Measurements from ENCODE around the gene ORC5. TPM values are rescaled to one million over a fixed set of nuclear protein-coding genes. Genes with fewer than 3 reads are reported as not detected.

The ORC5 gene
- polyA plus RNA-seq, 3 donors = 2.8 to 7.9 (median 7.0) TPM

DNA sequence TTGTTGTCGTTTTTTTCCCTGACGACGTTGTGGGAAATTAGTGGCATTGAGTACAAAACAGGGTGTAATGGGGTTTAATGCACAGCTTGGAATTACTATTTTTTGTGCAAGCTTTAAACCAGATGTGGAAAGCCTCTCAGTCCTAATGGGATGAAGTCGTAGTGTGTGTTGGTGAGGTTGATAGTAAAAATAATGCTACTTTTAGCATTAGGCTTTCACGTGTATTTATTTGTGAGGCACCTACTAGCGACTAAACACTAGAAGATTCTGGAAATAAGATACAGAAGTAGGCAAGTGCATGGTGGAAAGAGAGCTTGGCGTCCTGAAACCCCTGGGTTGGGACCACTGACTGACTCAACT is 588 bp upstream of the ORC5 start:
- no peak for DNase-seq
- H3K9ac ChIP-seq (ENCODE audit: insufficient read depth, low read length, poor library complexity, severe bottlenecking) = peak overlapping the region; percentile 72
- H2AFZ ChIP-seq (ENCODE audit: insufficient read depth, low read depth, low read length, poor library complexity, severe bottlenecking) = peak overlapping the region; percentile 92
- TF ChIP-seq CTCF (IDR thresholded peaks at IDR 0.05) = no peak
- peak overlapping the region in 6 of 7 donors; percentile 85 to 94 (median 88) for H3K27ac Mint-ChIP-seq
- WGBS (ENCODE audit: insufficient coverage) = 24% methylated on average over 6 of the region's 7 CpGs
- H3K79me2 ChIP-seq (ENCODE audit: insufficient read depth, low read length) = peaks cover 30% of the 10 kb centered on the region
- no peaks in the 10 kb centered on the region for H3K9me3 ChIP-seq (replicated peaks in 1 of 2; ENCODE audit: control insufficient read depth in 1 of 2, insufficient read depth in 1 of 2, low read length in 2 of 2)
- H4K20me1 ChIP-seq (ENCODE audit: insufficient read depth, low read length) = no peaks in the 10 kb centered on the region
- peak overlapping the region; percentile 68 to 79 for H3K27ac ChIP-seq (ENCODE audit: low read depth in 1 of 2, low read length in 2 of 2)
- H3K9me3 Mint-ChIP-seq = peaks cover 2 to 16% (median 7%) of the 10 kb centered on the region in 7 donors
- no peaks in the 10 kb centered on the region for H3K27me3 ChIP-seq (ENCODE audit: control insufficient read depth in 2 of 2, insufficient read depth in 2 of 2, low read length in 2 of 2)
- H3K4me3 ChIP-seq (replicated peaks in 1 of 3; ENCODE audit: low read depth in 2 of 3, low read length in 3 of 3) = peak overlapping the region; percentile 84 to 98 (median 93)
- H3K4me1 Mint-ChIP-seq = peaks cover 18% of the 10 kb centered on the region
- peaks cover 10 to 17% of the 10 kb centered on the region in 2 donors for H3K4me1 ChIP-seq (ENCODE audit: control insufficient read depth in 1 of 2, insufficient read depth in 2 of 2, low read length in 2 of 2)
- H3K36me3 Mint-ChIP-seq = peaks cover 5% of the 10 kb centered on the region in 2 donors
- peaks cover 4 to 7% of the 10 kb centered on the region in 2 donors for H3K36me3 ChIP-seq (replicated peaks in 1 of 2; ENCODE audit: control insufficient read depth in 1 of 2, insufficient read depth in 2 of 2, low read length in 2 of 2)
- peak overlapping the region; percentile 83 for H3K4me2 ChIP-seq (replicated peaks; ENCODE audit: extremely low read depth, low read length, poor library complexity, severe bottlenecking)
- peak overlapping the region; percentile 91 to 98 for H3K4me3 Mint-ChIP-seq
- intact Hi-C loops (cut with micrococcal nuclease) = no loop called here
- peaks cover 2 to 23% (median 3%) of the 10 kb centered on the region in 3 donors for H3K27me3 Mint-ChIP-seq (ENCODE audit: low read depth in 3 of 3)

DNA sequence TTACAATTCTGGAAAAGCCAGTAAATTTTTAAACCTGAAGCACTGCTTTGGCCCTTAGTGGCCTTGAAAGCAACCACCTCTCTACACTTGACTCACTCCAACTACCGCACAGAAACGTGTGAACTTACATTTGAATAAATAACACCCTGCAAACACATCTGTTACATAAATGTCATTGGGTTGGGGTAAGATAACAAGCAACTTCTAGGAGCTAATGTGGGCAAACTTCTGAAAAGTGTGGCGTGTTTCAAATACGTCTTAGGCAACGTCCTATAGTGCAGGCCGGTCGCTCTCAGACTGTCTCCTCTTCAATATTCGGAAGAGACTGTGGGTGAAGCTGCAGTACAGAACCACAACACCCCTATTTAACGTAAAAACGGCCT is 474 bp downstream of the ORC5 start:
- peaks cover 30% of the 10 kb centered on the region for H3K79me2 ChIP-seq (ENCODE audit: insufficient read depth, low read length)

More for the DNA sequence above, 474 bp downstream of the ORC5 start:
- Histone ChIP-seq H3K27me3 (ENCODE audit: control insufficient read depth in 2 of 2, insufficient read depth in 2 of 2, low read length in 2 of 2) (no peaks in the 10 kb centered on the region), H3K36me3 (replicated peaks in 1 of 2; ENCODE audit: control insufficient read depth in 1 of 2, insufficient read depth in 2 of 2, low read length in 2 of 2) (peaks cover 15 to 18% of the 10 kb centered on the region in 2 donors), H3K4me1 (ENCODE audit: control insufficient read depth in 1 of 2, insufficient read depth in 2 of 2, low read length in 2 of 2) (peaks cover 10 to 17% of the 10 kb centered on the region in 2 donors), H4K20me1 (ENCODE audit: insufficient read depth, low read length) (no peaks in the 10 kb centered on the region), H3K4me2 (replicated peaks; ENCODE audit: extremely low read depth, low read length, poor library complexity, severe bottlenecking) (peak overlapping the region; percentile 83), H3K9ac (ENCODE audit: insufficient read depth, low read length, poor library complexity, severe bottlenecking) (peak overlapping the region; percentile 72), H3K27ac (ENCODE audit: low read depth in 1 of 2, low read length in 2 of 2) (peak overlapping the region; percentile 68 to 79), H3K4me3 (replicated peaks in 1 of 3; ENCODE audit: low read depth in 2 of 3, low read length in 3 of 3) (peak overlapping the region; percentile 84 to 98 (median 93)), H2AFZ (ENCODE audit: insufficient read depth, low read depth, low read length, poor library complexity, severe bottlenecking) (peak overlapping the region; percentile 92), H3K9me3 (replicated peaks in 1 of 2; ENCODE audit: control insufficient read depth in 1 of 2, insufficient read depth in 1 of 2, low read length in 2 of 2) (no peaks in the 10 kb centered on the region)
- WGBS (ENCODE audit: insufficient coverage) = 0% methylated on average over 2 of the region's 10 CpGs
- Mint-ChIP-seq H3K4me3 (peak overlapping the region; percentile 91 to 98), H3K27ac (peak overlapping the region; percentile 82 to 91 (median 87)), H3K9me3 (peaks cover under 1 to 10% (median 5%) of the 10 kb centered on the region in 7 donors), H3K36me3 (peaks cover 15 to 16% of the 10 kb centered on the region in 2 donors), H3K4me1 (peaks cover 18% of the 10 kb centered on the region), H3K27me3 (ENCODE audit: low read depth in 3 of 3) (peaks cover 2 to 17% (median 3%) of the 10 kb centered on the region in 3 donors)
- TF ChIP-seq CTCF (IDR thresholded peaks at IDR 0.05) = no peak
- no peak for DNase-seq
- intact Hi-C loops (cut with micrococcal nuclease) = no loop called here
